Gastroesophageal sphincter (tissue), 4 donors: ENCODE measurements around the gene HOXA5. TPM values are rescaled to one million over a fixed set of nuclear protein-coding genes. Genes with fewer than 3 reads are reported as not detected.

Experiments
- ATAC-seq: fragments of 150-250 bp; one replicate; pipeline ENCODE4 v1.9.1; 2016; ENCODE audit warnings: mild to moderate bottlenecking, moderate library complexity
- H3K27ac ChIP-seq, 4 donors: fragments of 200-600 bp; sonication (generic) in 3 of 4; 1 replicate in 3 of 4; 2 replicates in 1 of 4; pipeline ENCODE4 v1.5.1; 2016 to 2019
- H3K27me3 ChIP-seq: fragments of 200-600 bp; sonication (generic); one replicate; pipeline ENCODE4 v1.5.1; 2019
- H3K36me3 ChIP-seq, 2 donors: fragments of 200-600 bp; sonication (generic); one replicate each; pipeline ENCODE4 v1.5.1; 2019; ENCODE audit warnings: control low read depth in 1 of 2
- H3K4me1 ChIP-seq, 3 donors: fragments of 200-600 bp; sonication (generic); 1 replicate in 2 of 3; 2 replicates in 1 of 3; pipeline ENCODE4 v1.5.1; 2016 to 2019; ENCODE audit warnings: control low read depth in 2 of 3
- H3K4me3 ChIP-seq, 2 donors: fragments of 200-600 bp; sonication (generic); one replicate each; pipeline ENCODE4 v1.5.1; 2019; ENCODE audit warnings: mild to moderate bottlenecking in 1 of 2, moderate library complexity in 1 of 2
- H3K9me3 ChIP-seq, 3 donors: fragments of 200-600 bp; sonication (generic); one replicate each; pipeline ENCODE4 v1.5.1; 2017 to 2019; ENCODE audit warnings: control low read depth in 2 of 3
- CTCF ChIP-seq, 4 experiments: fragments of 200-600 bp in 2 of 4; fragments of 450-650 bp in 2 of 4; sonication (generic) in 1 of 4; IDR thresholded peaks; one replicate each; pipeline ENCODE4 v1.5.1; 2017 to 2019; ENCODE audit warnings: antibody characterized with exemption in 4 of 4, mild to moderate bottlenecking in 2 of 4, moderate library complexity in 2 of 4
- EP300 ChIP-seq: sonication (generic); formaldehyde crosslinking; IDR thresholded peaks from one replicate; pipeline ENCODE4 v1.6.1; 2017; ENCODE audit warnings: antibody characterized with exemption, mild to moderate bottlenecking
- POLR2A ChIP-seq, 2 donors: fragments of 450-650 bp; IDR thresholded peaks; one replicate each; pipeline ENCODE4 v1.6.1; 2017; ENCODE audit warnings: antibody characterized with exemption in 2 of 2, mild to moderate bottlenecking in 2 of 2, moderate library complexity in 1 of 2
- POLR2AphosphoS5 ChIP-seq: sonication (generic); formaldehyde crosslinking; IDR thresholded peaks from one replicate; pipeline ENCODE4 v1.6.1; 2017; ENCODE audit warnings: antibody characterized with exemption
- WGBS, 2 donors: methylation state at CpG; one replicate each; pipeline ENCODE4 v1.1.5; 2018; ENCODE audit warnings: low coverage in 1 of 2; 5-methylcytosine and 5-hydroxymethylcytosine counted together
- total RNA-seq, 4 donors: library from RNA; depleted of rRNA; stranded (reverse); fragments of >200 nt; gene quantifications; one replicate each; pipeline ENCODE4 v1.1.0, GENCODE V29; 2016

HOXA5 gene
- total RNA-seq, 4 donors from 2014 or later, result 11.0 to 34.6 (median 29.3) TPM

GRCh38 chr7:27189997-27190748 lies 46.7 kb upstream of the HOXA5 start:
- H3K36me3 ChIP-seq, result no peaks in the 10 kb centered on the region
- H3K27ac ChIP-seq, result no peak overlapping the region
- no peaks in the 10 kb centered on the region for H3K9me3 ChIP-seq
- TF ChIP-seq POLR2A (IDR thresholded peaks at IDR 0.05), result no peak
- TF ChIP-seq EP300, result no peak
- TF ChIP-seq CTCF (IDR thresholded peaks at IDR 0.05), result no peak
- TF ChIP-seq POLR2AphosphoS5, result no peak
- peaks cover 0 to 48% (median 20%) of the 10 kb centered on the region in 3 donors for H3K4me1 ChIP-seq
- WGBS, 2 donors, result 32 to 37% methylated on average over 3 to 5 of the region's 7 CpGs
- H3K4me3 ChIP-seq, result no peak overlapping the region
- ATAC-seq, result no peak
- H3K27me3 ChIP-seq, result peaks cover 100% of the 10 kb centered on the region

- no peak overlapping the region for H3K27ac ChIP-seq
- no peaks in the 10 kb centered on the region for H3K36me3 ChIP-seq
- H3K27me3 ChIP-seq, result peaks cover 100% of the 10 kb centered on the region
- TF ChIP-seq POLR2A (IDR thresholded peaks at IDR 0.05) (no peak), CTCF (IDR thresholded peaks at IDR 0.05) (no peak)
- peak overlapping the region in 1 of 2 donors; percentile 22 for H3K4me3 ChIP-seq
- peaks cover 0 to 56% (median 24%) of the 10 kb centered on the region in 3 donors for H3K4me1 ChIP-seq
- WGBS, 2 donors, result 30 to 67% methylated on average over 1 to 4 of the region's 22 CpGs
- H3K9me3 ChIP-seq, result no peaks in the 10 kb centered on the region
- ATAC-seq, result no peak
These were observed 46.0 kb upstream of the HOXA5 start for GRCh38 chr7:27189295-27189996.

- TF ChIP-seq CTCF (IDR thresholded peaks at IDR 0.05), result no peak
- no peak for TF ChIP-seq POLR2A (IDR thresholded peaks at IDR 0.05)
- TF ChIP-seq POLR2AphosphoS5, result no peak
- TF ChIP-seq EP300, result no peak
- ATAC-seq, result no peak
- Histone ChIP-seq H3K27me3 (peaks cover 100% of the 10 kb centered on the region), H3K27ac (no peak overlapping the region), H3K4me1 (peaks cover 0 to 64% (median 31%) of the 10 kb centered on the region in 3 donors), H3K9me3 (no peaks in the 10 kb centered on the region), H3K36me3 (no peaks in the 10 kb centered on the region), H3K4me3 (peak overlapping the region in 1 of 2 donors; percentile 22)
- 4 to 5% methylated on average over 4 to 22 of the region's 49 CpGs for WGBS, 2 donors
These were observed 45.2 kb upstream of the HOXA5 start for GRCh38 chr7:27188386-27189294.

- no peaks in the 10 kb centered on the region for H3K9me3 ChIP-seq
- peaks cover 0 to 65% (median 24%) of the 10 kb centered on the region in 3 donors for H3K4me1 ChIP-seq
- H3K4me3 ChIP-seq, result no peak overlapping the region
- H3K27me3 ChIP-seq, result peaks cover 100% of the 10 kb centered on the region
- TF ChIP-seq CTCF (IDR thresholded peaks at IDR 0.05) (no peak), EP300 (no peak), POLR2AphosphoS5 (no peak), POLR2A (IDR thresholded peaks at IDR 0.05) (no peak)
- ATAC-seq, result no peak
- no peaks in the 10 kb centered on the region for H3K36me3 ChIP-seq
- H3K27ac ChIP-seq, result no peak overlapping the region
- WGBS, 2 donors, result 9% methylated on average over 8 to 20 of the region's 46 CpGs
These were observed 44.2 kb upstream of the HOXA5 start for GRCh38 chr7:27187475-27188385.
